Fibroblast of skin of left biceps (primary cell): ENCODE data around the gene CACNG4.

ENCODE experiments used
- DNase-seq, 2 experiments: peaks; one replicate each; pipeline ENCODE4 v3.0.0-alpha.2; 2013; ENCODE audit warnings: low read depth in 2 of 2

The CACNG4 gene

GRCh38 chr17:66963909-66964771 is at the start of gene CACNG4:
CACNG4 (plus strand) TSS chr17:66964707; CDS start chr17:66964912, 205 bp downstream.
- DNase-seq: no peak

GRCh38 chr17:66915204-66915611 is 49.3 kb upstream of the CACNG4 start:
- DNase-seq: no peak

GRCh38 chr17:66915792-66916191 is 48.7 kb upstream of the CACNG4 start:
- no peak for DNase-seq

- no peak for DNase-seq
These were observed 47.6 kb upstream of the CACNG4 start for GRCh38 chr17:66916946-66917345.

GRCh38 chr17:66918896-66919295 is 45.6 kb upstream of the CACNG4 start:
- no peak for DNase-seq

- DNase-seq: no peak
These were observed 44.1 kb upstream of the CACNG4 start for GRCh38 chr17:66920435-66920834.

- no peak for DNase-seq
These were observed 43.6 kb upstream of the CACNG4 start for GRCh38 chr17:66920950-66921349.

- DNase-seq: no peak
These were observed 40.6 kb upstream of the CACNG4 start for GRCh38 chr17:66923886-66924285.

GRCh38 chr17:66925811-66926500 is 38.6 kb upstream of the CACNG4 start:
- DNase-seq: no peak

- DNase-seq: no peak
These were observed 35.6 kb upstream of the CACNG4 start for GRCh38 chr17:66928949-66929348.

- no peak for DNase-seq
These were observed 34.9 kb upstream of the CACNG4 start for GRCh38 chr17:66929591-66929990.

GRCh38 chr17:66930933-66931332 is 33.6 kb upstream of the CACNG4 start:
- DNase-seq: no peak

- no peak for DNase-seq
These were observed 32.2 kb upstream of the CACNG4 start for GRCh38 chr17:66932311-66932710.

GRCh38 chr17:66934040-66934439 is 30.5 kb upstream of the CACNG4 start:
- DNase-seq: no peak

GRCh38 chr17:66935717-66936116 is 28.8 kb upstream of the CACNG4 start:
- no peak for DNase-seq

GRCh38 chr17:66938656-66939055 is 25.9 kb upstream of the CACNG4 start:
- no peak for DNase-seq

- DNase-seq: no peak
These were observed 24.9 kb upstream of the CACNG4 start for GRCh38 chr17:66939461-66940114.

GRCh38 chr17:66941249-66941648 is 23.3 kb upstream of the CACNG4 start:
- no peak for DNase-seq

GRCh38 chr17:66941773-66942450 is 22.6 kb upstream of the CACNG4 start:
- DNase-seq: no peak

- no peak for DNase-seq
These were observed 21.8 kb upstream of the CACNG4 start for GRCh38 chr17:66942451-66943264.

- DNase-seq: no peak
These were observed 21.0 kb upstream of the CACNG4 start for GRCh38 chr17:66943484-66943883.
